Glutamatergic neuron (in vitro differentiated cells): ENCODE data around the gene ANHX. TPM values are rescaled to one million over a fixed set of nuclear protein-coding genes. Genes with fewer than 3 reads are reported as not detected.

ENCODE experiments used
- DNase-seq: peaks from one replicate; pipeline ENCODE4 v3.0.0; 2022
- H3K27ac Mint-ChIP-seq: one replicate; pipeline ENCODE4 v1.8.0; 2020; ENCODE audit warnings: mild to moderate bottlenecking, mixed read lengths, inconsistent platforms; ENCODE audit not compliant: unreplicated experiment
- H3K27me3 Mint-ChIP-seq: one replicate; pipeline ENCODE4 v1.8.0; 2020; ENCODE audit warnings: mild to moderate bottlenecking, moderate library complexity, mixed read lengths, inconsistent platforms; ENCODE audit not compliant: unreplicated experiment
- H3K36me3 Mint-ChIP-seq: one replicate; pipeline ENCODE4 v1.8.0; 2020; ENCODE audit warnings: mild to moderate bottlenecking, mixed read lengths, inconsistent platforms; ENCODE audit not compliant: unreplicated experiment
- H3K4me1 Mint-ChIP-seq: one replicate; pipeline ENCODE4 v1.8.0; 2020; ENCODE audit warnings: mild to moderate bottlenecking, low read depth, mixed read lengths, inconsistent platforms; ENCODE audit not compliant: unreplicated experiment
- H3K4me3 Mint-ChIP-seq: one replicate; pipeline ENCODE4 v1.8.0; 2020; ENCODE audit warnings: mild to moderate bottlenecking, mixed read lengths, inconsistent platforms; ENCODE audit not compliant: unreplicated experiment
- H3K9me3 Mint-ChIP-seq: one replicate; pipeline ENCODE4 v1.8.0; 2020; ENCODE audit warnings: mild to moderate bottlenecking, moderate library complexity, mixed read lengths, inconsistent platforms; ENCODE audit not compliant: unreplicated experiment
- total RNA-seq: library from RNA; stranded (reverse); fragmentation: NEBNext Ultra II Directional; extraction: Animal tissue kit (Norgen Biotek cat#: 25700); gene quantifications from one replicate; pipeline ENCODE4 v1.2.1, GENCODE V29; 2021; ENCODE audit not compliant: unreplicated experiment
- TF ChIP-seq, protein P1 (sequence below): fragments of 200-600 bp; sonication (generic); IDR thresholded peaks from one replicate; pipeline ENCODE4 v1.5.0; 2021; ENCODE audit not compliant: partially characterized antibody, unreplicated experiment

Gene ANHX
- total RNA-seq, 1 donor from 2014 or later, result not detected

DNA sequence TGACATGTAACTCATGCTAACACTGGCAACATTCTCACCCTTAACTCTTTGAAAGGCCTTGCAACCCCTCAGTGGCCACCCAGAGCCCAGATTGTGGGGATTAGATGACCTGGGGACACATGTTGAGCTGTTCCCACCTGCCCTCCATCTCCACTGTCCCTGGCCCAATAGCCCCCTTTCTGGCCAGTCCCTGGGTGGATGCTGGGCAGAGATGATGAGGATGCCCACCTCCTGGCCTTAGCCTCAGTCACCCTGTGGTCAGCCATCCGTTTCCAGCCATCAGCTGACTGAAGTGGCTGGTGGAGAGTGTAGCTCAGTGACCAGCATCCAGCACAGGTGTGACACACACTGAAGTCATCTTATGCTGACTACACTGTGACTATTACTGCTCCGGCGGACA, 4.7 kb downstream of the ANHX start:
- Mint-ChIP-seq H3K36me3 (peaks cover 38% of the 10 kb centered on the region), H3K4me1 (no peaks in the 10 kb centered on the region), H3K4me3 (no peak overlapping the region), H3K27ac (no peak overlapping the region), H3K9me3 (peaks cover 38% of the 10 kb centered on the region), H3K27me3 (peaks cover 12% of the 10 kb centered on the region)
- no peak for DNase-seq
- TF ChIP-seq, protein P1, sequence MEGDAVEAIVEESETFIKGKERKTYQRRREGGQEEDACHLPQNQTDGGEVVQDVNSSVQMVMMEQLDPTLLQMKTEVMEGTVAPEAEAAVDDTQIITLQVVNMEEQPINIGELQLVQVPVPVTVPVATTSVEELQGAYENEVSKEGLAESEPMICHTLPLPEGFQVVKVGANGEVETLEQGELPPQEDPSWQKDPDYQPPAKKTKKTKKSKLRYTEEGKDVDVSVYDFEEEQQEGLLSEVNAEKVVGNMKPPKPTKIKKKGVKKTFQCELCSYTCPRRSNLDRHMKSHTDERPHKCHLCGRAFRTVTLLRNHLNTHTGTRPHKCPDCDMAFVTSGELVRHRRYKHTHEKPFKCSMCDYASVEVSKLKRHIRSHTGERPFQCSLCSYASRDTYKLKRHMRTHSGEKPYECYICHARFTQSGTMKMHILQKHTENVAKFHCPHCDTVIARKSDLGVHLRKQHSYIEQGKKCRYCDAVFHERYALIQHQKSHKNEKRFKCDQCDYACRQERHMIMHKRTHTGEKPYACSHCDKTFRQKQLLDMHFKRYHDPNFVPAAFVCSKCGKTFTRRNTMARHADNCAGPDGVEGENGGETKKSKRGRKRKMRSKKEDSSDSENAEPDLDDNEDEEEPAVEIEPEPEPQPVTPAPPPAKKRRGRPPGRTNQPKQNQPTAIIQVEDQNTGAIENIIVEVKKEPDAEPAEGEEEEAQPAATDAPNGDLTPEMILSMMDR, result no peak

DNA sequence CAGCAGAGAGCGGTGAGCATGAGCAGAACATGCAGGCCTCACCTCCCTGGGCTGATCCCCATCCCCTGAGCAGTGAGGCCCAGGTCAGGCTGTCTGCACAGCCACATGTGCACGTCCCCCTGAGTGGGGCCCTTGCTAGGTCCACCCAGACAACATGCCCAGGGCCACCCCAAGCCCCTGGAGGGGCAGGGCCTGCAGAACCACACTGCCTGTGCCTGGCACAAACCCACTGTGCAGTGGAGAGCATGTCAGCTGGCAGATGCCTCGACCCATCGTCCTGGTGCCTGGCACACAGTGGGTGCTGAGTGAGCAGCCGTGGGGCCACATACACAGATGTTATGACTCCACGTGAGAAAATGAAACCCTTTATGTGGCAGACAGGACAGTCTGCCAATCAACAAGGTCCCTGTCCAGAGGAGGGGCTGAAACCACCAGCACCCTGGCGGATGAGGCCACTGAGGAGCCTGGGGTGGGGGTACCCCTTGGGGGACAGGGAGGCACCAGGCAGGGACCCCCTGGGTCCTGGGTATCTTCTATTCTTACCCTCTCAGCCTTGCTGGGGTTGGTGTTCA, 8.3 kb downstream of the ANHX start:
- Mint-ChIP-seq H3K4me3 (no peak overlapping the region), H3K27me3 (peaks cover 5% of the 10 kb centered on the region), H3K9me3 (peaks cover 28% of the 10 kb centered on the region), H3K4me1 (no peaks in the 10 kb centered on the region), H3K36me3 (peaks cover 24% of the 10 kb centered on the region), H3K27ac (no peak overlapping the region)
- TF ChIP-seq, protein P1, result no peak
- no peak for DNase-seq

DNA sequence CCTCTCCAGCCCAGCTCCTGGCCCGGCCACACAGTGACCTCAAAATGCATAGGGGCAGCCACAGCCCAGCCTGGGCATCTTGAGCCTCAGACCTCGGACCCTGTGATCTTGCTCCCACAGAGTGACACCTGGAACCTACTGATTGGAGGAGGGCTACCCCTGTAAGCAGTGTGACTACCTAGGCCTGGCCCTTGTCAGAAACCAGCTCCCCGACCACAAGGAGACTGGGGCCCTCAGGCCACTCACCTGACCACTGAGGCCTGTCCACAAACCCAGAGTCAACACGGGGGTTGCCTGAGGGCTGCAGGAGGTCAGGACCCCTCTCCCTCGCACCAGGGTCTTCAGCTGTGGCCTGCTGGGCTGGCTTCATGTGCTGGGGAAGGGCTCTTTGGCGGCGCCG, 9.0 kb downstream of the ANHX start:
- Mint-ChIP-seq H3K4me3 (no peak overlapping the region), H3K4me1 (no peaks in the 10 kb centered on the region), H3K27me3 (peaks cover 5% of the 10 kb centered on the region), H3K36me3 (peaks cover 24% of the 10 kb centered on the region), H3K9me3 (peaks cover 30% of the 10 kb centered on the region), H3K27ac (no peak overlapping the region)
- TF ChIP-seq, protein P1, result no peak
- no peak for DNase-seq

DNA sequence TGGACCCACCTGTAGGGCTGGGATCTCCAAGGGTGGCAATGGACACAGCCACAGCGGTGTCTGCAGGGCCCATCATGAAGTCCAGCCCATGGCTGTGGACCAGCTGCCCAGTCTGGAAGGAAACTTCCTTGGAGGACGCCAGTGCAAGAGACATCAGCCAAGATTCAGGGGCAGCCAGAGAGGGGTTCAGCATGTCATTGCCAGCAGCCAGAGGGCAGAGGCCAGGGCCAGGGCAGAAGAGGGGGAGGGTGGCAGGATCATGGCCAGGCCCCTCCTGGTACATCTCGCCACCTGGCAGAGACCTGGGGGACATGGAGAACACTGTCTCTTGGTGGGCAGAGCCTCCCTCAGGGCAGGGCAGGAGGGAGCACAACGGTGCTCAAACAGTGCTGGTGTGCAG, 10.2 kb downstream of the ANHX start:
- DNase-seq, result no peak
- Mint-ChIP-seq H3K27me3 (peaks cover 5% of the 10 kb centered on the region), H3K9me3 (peaks cover 31% of the 10 kb centered on the region), H3K4me1 (no peaks in the 10 kb centered on the region), H3K27ac (no peak overlapping the region), H3K36me3 (peaks cover 24% of the 10 kb centered on the region), H3K4me3 (no peak overlapping the region)
- TF ChIP-seq, protein P1, result no peak

DNA sequence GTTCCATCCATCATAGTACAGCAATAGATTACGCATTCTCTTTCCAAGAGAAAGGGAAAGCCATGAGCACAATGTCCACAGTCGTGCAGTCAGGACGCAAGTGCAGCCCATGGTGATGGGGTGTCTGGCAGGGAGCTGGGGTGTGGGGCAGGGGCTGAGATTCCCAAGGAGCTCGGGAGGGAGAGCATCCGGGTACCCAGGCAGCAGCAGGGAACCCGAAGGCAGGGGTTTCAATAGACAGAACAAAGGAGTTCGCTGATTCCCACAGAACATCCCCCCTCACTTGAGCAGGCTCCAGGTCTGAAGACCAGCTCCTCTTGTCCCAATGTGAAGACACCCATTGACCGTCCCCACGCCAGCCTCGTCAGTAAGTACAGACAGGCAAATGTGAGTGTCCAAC, 13.5 kb downstream of the ANHX start:
- TF ChIP-seq, protein P1, result no peak
- Mint-ChIP-seq H3K4me1 (no peaks in the 10 kb centered on the region), H3K27ac (no peak overlapping the region), H3K36me3 (peaks cover 18% of the 10 kb centered on the region), H3K4me3 (no peak overlapping the region), H3K27me3 (peaks cover 2% of the 10 kb centered on the region), H3K9me3 (peaks cover 12% of the 10 kb centered on the region)
- no peak for DNase-seq
